Progenitor cell of endocrine pancreas (in vitro differentiated cells): Measurements from ENCODE around the gene TEX29. TPM values are rescaled to one million over a fixed set of nuclear protein-coding genes. Genes with fewer than 3 reads are reported as not detected.

Experiments used
- total RNA-seq: library from RNA; stranded (reverse); gene quantifications from 2 replicates; pipeline ENCODE4 v1.2.1, GENCODE V29; 2021

TEX29 gene
- total RNA-seq, 1 donor from 2014 or later: 0.43 TPM

Other genes with a start within 250 kb of the TEX29 start
- gene ARHGEF7, start 205.3 kb upstream of the TEX29 start, total RNA-seq: 84.4 and 86.5 TPM in 2 replicates